LoVo (cell line): ENCODE measurements around the gene NR2C1.
A peak's percentile ranks its signal among the peaks of the same experiment; 100 is the strongest.
"Not testable (repeated sequence)": the region's sequence is repeated elsewhere in the genome, so short reads cannot be mapped to it uniquely, and the experiment has no call there.

ENCODE experiments used
- DNase-seq: peaks from one replicate; pipeline ENCODE4 v3.0.0-alpha.2; 2016; ENCODE audit warnings: low spot score

The NR2C1 gene

DNA sequence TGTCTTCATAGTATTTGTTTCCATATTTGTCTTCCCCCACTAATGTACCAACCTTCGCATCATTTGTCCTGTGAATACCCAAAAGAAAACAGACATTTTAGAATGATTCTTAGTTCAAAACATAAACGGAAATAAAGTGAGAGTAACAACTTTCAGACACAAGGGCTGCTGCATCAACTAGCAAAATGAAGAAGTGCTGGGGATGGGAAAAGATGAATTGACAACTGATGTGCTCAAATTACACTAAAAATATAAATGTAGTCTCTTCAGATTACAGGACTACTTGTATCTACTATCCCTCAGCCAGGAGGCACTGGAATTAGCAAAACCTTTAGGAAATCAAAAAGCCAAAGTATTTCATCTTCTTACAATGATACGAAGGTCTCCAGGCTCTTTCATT, 70.7 kb downstream of the NR2C1 start:
- DNase-seq: no peak

DNA sequence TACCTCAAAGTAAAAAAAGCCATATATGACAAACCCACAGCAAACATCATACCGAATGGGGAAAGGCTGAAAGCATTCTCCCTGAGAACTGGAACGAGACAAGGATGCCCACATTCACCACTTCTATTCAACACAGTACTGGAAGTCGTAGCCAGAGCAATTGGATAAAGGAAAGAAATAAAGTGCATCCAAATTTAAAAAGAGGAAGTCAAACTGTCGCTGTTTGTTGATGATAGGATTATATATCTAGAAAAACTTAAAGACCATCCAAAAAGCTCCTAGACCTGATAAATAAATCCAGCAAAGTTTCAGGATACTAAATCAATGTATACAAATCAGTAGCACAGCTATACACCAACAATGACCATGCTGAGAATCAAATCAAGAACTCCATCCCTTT, 75.1 kb downstream of the NR2C1 start:
- DNase-seq: no peak

DNA sequence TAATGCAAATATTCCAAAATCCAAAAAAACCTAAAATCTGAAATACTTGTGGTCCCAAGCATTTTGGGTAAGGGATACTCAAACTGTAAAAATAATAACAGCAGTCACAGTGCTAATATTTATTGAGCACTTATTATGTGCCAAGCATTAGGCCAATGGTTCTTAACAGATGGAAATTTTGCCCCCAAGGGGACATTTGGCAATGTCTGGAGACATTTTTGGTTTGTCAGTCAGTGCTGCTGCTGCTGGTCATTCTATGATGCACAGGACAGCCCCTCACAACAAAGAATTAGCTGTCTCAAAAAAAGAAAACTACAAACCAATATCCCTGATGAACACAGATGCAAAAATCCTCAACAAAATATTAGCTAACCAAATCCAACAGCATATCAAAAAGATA, 75.7 kb downstream of the NR2C1 start:
- DNase-seq: no peak

DNA sequence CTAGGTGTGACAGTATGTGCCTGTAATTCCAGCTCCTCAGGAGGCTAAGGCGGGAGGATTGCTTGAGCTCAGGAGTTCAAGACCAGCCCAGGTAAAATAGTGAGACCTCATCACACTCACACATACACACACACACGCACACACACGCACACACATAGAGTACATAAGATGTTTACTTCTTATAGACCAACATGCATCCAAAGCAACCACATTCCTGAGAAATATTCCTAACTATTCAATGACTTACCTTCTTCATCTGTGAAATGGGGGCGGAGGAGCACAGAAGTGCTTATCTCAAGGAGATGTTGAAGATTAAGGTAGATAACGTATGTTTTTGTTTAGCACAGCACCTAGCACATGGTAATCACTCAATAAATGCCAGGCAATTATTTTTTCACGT, 76.4 kb downstream of the NR2C1 start:
- DNase-seq: no peak

DNA sequence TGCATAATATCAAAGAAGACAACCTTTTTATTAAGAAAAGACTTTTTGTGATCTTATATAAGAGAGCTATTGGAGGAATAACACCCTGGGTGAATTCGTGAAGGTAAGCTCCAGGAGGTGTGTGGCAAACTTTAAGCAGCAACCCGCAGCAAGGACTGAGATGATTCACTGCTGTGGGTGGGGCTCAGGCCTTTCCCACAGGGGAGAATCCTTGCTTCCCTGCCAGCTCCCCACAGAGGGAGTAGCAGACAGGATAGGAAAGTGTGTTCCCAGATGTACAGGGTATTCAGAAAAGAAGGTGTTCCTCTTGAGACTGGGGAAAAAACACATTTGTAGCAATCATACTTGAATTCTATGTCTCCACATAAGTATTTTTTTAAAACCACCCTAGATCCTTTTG, 79.1 kb downstream of the NR2C1 start:
- DNase-seq: peak; percentile 48

DNA sequence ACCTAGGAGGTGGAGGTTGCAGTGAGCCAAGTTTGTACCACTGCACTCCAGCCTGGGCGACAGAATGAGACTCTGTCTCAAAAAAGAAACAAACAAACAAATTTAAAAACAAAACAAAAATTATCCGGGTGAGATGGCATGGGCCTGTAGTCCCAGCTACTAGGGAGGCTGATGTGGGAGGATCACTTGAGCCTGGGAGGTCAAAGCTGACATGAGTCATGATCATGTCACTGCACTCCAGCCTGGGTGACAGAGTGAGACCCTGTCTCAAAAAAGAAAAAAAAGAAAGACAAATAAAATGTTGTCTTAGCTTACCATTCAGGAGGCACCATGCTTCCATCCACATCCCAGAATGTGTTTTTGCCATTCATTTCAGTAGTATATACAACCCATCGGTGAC, 79.6 kb downstream of the NR2C1 start:
- not testable (repeated sequence) for DNase-seq

DNA sequence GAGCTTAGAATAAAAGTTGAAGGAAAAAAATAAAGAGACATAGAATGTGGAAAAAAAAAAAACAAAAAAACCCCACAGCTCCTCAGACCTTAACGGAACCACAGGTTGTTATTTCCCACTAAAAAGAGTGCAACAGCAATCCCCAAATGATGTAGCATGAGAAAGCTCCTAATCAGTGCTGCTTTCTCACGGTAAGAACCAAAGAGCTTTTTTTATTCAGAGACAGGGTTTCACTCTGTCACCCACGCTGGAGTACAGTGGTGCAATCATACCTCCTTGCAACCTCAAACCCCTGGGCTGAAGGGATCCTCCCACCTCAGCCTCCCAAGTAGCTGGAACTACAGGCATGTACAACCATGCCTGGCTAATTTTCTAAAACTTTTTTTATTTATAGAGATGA, 83.2 kb downstream of the NR2C1 start:
- DNase-seq: no peak

DNA sequence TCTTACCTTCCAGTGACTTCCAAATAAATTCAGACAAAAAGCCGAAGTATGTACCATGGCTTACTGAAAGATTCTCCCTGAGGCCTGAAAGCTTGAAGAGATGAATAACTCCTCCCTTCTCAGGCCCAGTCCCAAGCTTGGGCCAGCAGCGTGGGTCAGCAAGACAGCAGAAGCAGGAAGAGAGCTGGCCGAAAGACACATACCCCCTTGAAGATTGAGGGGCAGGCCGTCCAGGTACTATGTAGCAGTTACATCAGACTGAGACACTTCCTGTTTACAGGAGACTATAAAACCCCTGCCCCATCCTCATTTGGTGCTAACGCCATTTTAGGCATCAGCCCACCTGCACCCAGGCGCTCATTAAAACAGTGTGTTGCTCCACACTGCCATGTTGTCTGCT, 84.9 kb downstream of the NR2C1 start:
- DNase-seq: no peak

DNA sequence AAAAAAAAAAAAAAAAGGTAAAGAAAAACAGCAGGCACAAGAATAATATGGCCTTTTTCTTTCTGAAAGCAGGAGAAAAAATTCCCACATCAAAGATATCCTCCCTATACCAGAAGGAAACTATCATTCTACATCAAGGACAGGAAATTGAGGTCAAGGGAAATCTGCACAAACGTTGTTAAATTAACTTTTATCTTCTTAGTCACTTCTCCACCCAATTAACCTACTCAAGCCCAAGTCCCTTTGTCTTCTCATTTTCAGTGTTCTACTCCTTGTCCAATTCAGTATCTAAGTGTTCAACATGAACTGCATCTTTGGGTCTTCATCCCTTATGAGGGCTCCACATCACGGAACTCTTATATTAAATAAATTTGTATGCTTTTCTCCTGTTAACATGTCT, 85.6 kb downstream of the NR2C1 start:
- no peak for DNase-seq

DNA sequence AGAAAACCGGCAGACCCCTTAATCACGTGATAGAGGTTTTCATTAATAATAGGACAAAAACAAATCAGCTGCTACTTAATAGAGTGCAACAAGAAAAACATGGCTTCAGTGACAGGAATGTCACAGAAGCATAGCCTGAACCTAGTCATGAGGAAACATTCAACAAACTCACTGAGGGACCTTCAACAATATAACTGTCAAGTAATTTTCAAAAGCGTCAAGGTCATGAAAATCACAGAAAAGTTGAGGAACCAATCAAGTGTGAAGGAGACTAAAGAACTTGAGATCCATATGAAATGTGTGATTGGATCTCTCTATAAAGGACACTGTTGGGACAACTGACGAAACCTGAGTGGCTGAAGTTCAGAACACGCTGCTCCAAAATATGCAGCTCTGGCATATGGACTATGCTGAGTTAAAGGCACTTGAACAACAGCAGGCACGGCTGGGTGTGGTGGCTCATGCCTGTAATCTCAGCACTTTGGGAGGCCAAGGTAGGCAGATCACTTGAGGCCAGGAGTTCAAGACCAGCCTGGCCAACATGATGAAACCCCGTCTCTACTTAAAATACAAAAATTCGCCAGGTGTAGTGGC, 86.2 kb downstream of the NR2C1 start:
- DNase-seq: no peak

DNA sequence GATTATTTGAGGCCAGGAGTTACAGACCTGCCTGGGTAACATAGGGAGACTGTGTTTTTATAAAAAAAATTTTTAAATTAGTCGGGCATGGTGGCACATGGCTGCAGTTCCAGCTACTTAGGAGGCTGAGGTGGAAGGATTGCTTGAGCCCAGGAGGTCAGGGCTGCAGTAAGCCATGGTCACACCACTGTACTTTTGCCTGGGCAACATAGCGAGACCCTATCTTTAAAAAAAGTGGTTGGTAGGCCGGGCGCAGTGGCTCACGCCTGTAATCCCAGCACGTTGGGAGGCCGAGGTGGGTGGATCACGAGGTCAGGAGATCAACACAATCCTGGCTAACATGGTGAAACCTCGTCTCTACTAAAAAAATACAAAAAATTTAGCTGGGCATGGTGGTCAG, 88.3 kb downstream of the NR2C1 start:
- not testable (repeated sequence) for DNase-seq

DNA sequence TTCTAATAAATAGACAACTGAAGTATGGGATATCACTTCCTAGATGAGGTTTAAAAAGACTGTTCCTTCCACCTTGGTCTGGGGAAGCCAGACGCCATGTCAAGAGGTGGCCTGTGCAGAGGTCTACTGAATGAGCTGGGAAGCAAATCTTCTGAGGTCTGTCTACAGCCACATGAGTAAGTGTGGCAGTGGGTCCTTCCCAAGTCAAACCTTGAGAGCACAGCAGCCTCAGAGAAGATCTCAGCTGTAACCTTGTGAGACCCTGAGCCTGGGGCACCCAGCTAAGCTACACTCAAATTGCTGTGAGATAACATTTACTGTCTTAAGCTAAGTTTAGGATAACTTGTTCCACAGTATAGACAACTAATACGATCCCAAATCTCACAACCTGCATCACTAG, 90.1 kb downstream of the NR2C1 start:
- no peak for DNase-seq

DNA sequence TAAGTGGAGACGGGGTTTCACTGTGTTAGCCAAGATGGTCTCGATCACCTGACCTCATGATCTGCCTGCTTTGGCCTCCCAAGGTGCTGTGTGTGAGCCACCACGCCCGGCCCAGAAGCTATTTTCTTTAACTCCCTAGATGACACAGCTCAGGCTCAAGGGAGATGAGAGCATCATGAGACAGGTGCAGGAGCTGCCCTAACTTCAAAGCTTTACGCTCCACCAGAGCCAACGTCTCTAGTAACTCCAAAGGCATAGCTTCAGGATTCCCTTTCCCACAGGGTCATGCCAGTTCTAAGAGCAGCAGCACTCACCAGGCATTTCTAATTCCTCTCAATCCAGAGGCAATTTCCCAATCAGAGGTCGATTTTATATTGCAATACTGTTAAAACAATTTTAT, 91.0 kb downstream of the NR2C1 start:
- DNase-seq: no peak

DNA sequence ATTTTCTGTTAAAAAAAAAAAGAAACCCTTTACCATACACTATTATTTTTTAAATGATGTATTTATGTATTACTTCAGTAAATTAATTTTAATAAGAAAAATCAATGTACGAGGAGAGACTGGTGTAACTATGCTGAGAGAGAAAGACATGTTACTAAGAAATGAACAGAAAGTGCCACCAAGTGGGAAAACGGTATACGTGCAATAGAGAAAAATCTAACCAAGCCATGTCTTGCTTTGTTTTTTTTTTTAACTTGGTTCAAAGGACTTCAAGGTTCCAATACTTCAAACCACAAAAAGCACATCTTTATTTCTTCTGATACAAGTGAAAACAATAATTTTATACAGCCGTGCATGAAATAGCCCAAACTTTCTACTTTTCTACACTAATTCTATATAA, 92.8 kb downstream of the NR2C1 start:
- no peak for DNase-seq

DNA sequence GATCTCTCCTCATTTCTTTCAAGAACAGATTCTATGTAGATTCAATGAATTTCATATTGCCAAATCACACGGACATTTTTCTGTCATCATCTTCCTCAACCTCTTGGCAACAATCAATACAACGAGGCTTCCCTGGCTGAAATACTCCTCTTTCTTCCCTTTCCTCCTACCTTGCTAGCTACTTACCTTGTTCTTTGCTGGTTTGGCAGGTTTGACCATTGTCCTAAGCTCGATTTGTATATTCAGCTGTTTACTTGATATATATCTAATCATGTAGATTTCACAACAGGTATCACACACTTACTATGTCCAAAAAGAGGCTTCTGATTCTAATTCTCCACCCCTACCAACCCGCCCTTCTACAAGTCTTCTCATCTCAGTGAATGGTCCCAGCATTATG, 93.5 kb downstream of the NR2C1 start:
- DNase-seq: no peak

DNA sequence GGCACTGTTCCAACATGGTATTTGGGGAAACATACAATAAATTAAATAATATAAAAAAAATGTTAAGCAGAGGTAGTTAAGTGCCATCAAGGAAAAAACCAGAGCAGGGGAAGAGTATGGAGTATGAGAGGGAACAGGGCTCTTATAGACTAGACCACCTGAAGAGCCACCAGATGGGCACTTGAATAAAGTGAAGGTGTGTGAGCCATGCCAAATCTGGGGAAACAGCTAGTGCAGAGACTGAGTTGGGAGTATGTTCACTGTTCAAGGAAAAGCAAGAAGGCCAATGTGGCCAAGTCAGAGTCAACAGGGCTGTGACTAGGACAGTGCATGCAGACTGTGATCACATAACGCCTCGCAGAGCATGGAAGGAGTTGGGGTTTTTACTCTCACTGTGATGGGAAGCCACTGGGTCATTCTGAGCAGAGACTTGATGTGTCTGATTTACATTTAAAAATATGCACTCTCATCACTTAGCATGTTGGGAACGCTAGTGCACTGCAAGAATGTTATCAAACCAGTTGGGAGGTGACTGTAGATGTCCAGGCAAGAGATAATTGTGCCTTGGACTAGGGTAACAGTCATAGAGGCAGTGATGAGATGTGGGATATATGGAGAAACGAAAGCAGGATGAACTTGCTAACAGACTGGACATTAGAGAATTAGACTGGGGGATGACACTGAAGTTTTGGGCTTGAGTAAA, 95.5 kb downstream of the NR2C1 start:
- no peak for DNase-seq

DNA sequence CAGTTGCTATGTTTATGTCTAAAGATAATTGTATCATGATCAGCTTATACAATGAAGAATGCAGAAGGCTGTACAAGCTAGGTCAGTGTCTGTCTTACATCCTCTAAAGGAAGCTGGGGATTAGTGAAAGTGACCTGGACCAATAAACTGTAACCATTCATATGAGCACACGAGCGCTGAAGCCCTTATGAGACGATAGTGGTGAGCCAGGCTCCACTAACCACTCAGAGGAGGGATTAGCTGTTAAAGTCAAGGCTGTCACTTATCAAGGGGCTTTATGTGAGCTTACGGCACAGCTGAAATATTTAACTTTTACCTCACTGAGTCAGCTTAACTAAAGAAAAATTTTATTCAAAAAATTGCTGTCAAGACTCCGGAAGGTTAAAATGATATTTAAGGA, 100.2 kb downstream of the NR2C1 start:
- no peak for DNase-seq

DNA sequence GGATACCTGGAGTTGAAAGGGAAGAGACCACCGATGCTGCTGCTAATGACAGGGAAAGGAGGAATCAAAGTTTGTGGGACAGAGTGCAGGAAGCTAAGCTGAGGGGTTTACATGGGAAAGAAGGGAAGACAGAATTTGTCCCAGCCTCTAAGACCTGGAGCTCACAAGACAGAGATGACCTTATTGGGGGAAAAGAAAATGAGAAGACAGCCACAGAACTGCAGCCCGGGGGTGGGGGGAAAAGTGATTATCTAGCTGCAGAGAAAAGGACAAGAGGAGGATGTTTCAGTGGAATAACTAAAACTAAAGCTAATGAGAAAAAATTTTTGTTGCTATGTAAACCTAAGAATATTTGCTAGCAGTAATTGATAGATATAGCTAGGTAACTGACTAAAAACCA, 100.6 kb downstream of the NR2C1 start:
- no peak for DNase-seq

DNA sequence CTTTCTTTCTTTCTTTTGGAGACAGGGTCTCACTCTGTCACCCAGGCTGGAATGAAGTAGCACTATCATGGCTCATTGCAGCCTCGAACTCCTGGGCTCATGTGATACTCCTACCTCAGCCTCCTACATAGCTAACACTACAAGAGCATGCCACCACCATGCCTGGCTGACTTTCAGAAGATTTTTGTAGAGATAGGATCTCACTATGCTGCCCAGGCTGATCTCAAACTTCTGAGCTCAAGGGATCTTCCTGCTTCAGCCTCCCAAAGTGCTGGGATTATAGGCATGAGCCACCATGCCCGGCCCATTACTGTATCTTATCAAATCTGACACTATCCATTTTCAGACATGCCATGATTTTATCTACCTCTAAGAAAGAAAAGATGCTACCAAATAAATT, 101.5 kb downstream of the NR2C1 start:
- no peak for DNase-seq

DNA sequence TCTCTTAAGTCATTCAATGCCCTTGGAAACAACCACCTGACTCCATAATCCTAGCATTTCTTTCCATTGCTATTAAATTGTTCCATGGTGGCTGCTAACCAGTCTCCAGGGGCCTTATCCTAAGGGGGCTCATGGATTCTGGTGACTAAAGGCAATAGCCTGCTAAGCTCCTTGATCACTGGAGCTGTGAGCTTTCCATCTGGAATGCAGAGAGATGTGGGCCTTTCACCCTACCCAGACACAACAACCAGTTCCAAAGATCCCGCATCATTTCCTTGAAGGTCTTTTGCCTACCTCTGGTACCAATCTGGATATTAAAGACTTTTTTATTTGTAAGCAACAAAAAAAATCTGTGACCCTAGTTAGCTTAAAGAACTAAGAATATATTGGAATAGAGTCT, 102.9 kb downstream of the NR2C1 start:
- no peak for DNase-seq
